Measurements from ENCODE around the gene GJB1. TPM values are rescaled to one million over a fixed set of nuclear protein-coding genes. Genes with fewer than 3 reads are reported as not detected.
"Not testable (repeated sequence)": the region's sequence is repeated elsewhere in the genome, so short reads cannot be mapped to it uniquely, and the experiment has no call there.

The GJB1 gene
- not detected for total RNA-seq

- no peak within 1 kb of the TSS for H3K4me3 Mint-ChIP-seq
- no peak for DNase-seq
- peaks cover 3% of the 10 kb centered on the region for H3K27me3 Mint-ChIP-seq
- no peak for ATAC-seq
- H3K36me3 Mint-ChIP-seq: no peaks in the 10 kb centered on the region
- no peak within 1 kb of the TSS for H3K27ac Mint-ChIP-seq
- H3K9me3 Mint-ChIP-seq (ENCODE audit: low read depth): no peaks in the 10 kb centered on the region
- CTCF ChIA-PET: interaction anchor here (1.2 kb wide), 1 partner anchor 11 kb away, joined by 3 read pairs; no protein-coding TSS in a partner anchor
- H3K4me1 Mint-ChIP-seq: no peaks in the 10 kb centered on the region
Observed at GRCh38 chrX:71222929-71223328, at the start of gene GJB1. TSS of gene GJB1 (plus strand) at chrX:71223224. CDS start at chrX:71223708, 484 bp downstream.

GRCh38 chrX:71173440-71173839 is 49.6 kb upstream of the GJB1 start:
- Mint-ChIP-seq H3K9me3 (ENCODE audit: low read depth) (no peaks in the 10 kb centered on the region), H3K27me3 (no peaks in the 10 kb centered on the region), H3K27ac (no peak overlapping the region), H3K4me3 (no peak overlapping the region), H3K36me3 (peaks cover 26% of the 10 kb centered on the region), H3K4me1 (peaks cover 2% of the 10 kb centered on the region)
- ATAC-seq (no peak), DNase-seq (no peak)
- CTCF ChIA-PET: no interaction called here

GRCh38 chrX:71174795-71175194 is 48.2 kb upstream of the GJB1 start:
- CTCF ChIA-PET: no interaction called here
- Mint-ChIP-seq H3K27me3 (no peaks in the 10 kb centered on the region), H3K36me3 (peaks cover 27% of the 10 kb centered on the region), H3K4me3 (no peak overlapping the region), H3K4me1 (peaks cover 5% of the 10 kb centered on the region), H3K9me3 (ENCODE audit: low read depth) (no peaks in the 10 kb centered on the region), H3K27ac (no peak overlapping the region)
- DNase-seq: no peak
- no peak for ATAC-seq

- Mint-ChIP-seq H3K4me3 (no peak overlapping the region), H3K27me3 (no peaks in the 10 kb centered on the region), H3K9me3 (ENCODE audit: low read depth) (no peaks in the 10 kb centered on the region), H3K36me3 (peaks cover 31% of the 10 kb centered on the region), H3K27ac (no peak overlapping the region), H3K4me1 (peaks cover 9% of the 10 kb centered on the region)
- DNase-seq (no peak), ATAC-seq (no peak)
- CTCF ChIA-PET: no interaction called here
Observed at GRCh38 chrX:71175531-71175930, 47.5 kb upstream of the GJB1 start.

GRCh38 chrX:71177327-71177726 is 45.7 kb upstream of the GJB1 start:
- DNase-seq: no peak
- H3K27ac Mint-ChIP-seq: no peak overlapping the region
- no peaks in the 10 kb centered on the region for H3K27me3 Mint-ChIP-seq
- H3K36me3 Mint-ChIP-seq: peaks cover 26% of the 10 kb centered on the region
- ATAC-seq: no peak
- no peaks in the 10 kb centered on the region for H3K9me3 Mint-ChIP-seq (ENCODE audit: low read depth)
- H3K4me1 Mint-ChIP-seq: peaks cover 12% of the 10 kb centered on the region
- CTCF ChIA-PET: interaction anchor here (0.5 to 1.4 kb wide), 5 partner anchors 79 to 475 kb away, joined by 3 to 5 read pairs (median 3); no protein-coding TSS in a partner anchor
- no peak overlapping the region for H3K4me3 Mint-ChIP-seq

GRCh38 chrX:71178908-71179307 is 44.1 kb upstream of the GJB1 start:
- Mint-ChIP-seq H3K36me3 (peaks cover 19% of the 10 kb centered on the region), H3K27me3 (no peaks in the 10 kb centered on the region), H3K4me1 (peaks cover 18% of the 10 kb centered on the region), H3K9me3 (ENCODE audit: low read depth) (no peaks in the 10 kb centered on the region), H3K27ac (no peak overlapping the region), H3K4me3 (no peak overlapping the region)
- DNase-seq: peak; percentile 52
- CTCF ChIA-PET: interaction anchor here (1.3 to 3.1 kb wide), 5 partner anchors 14 to 209 kb away, joined by 3 to 18 read pairs (median 3); no protein-coding TSS in a partner anchor
- ATAC-seq: no peak

- H3K27me3 Mint-ChIP-seq; DNase-seq; H3K9me3 Mint-ChIP-seq (ENCODE audit: low read depth); ATAC-seq: not testable (repeated sequence)
- CTCF ChIA-PET: interaction anchor here (1.2 to 3.1 kb wide), 3 partner anchors 16 to 210 kb away, joined by 3 to 18 read pairs (median 5); no protein-coding TSS in a partner anchor
- Mint-ChIP-seq H3K27ac (peak overlapping the region; percentile 98), H3K4me3 (peak overlapping the region; percentile 83), H3K4me1 (peaks cover 18% of the 10 kb centered on the region), H3K36me3 (peaks cover 12% of the 10 kb centered on the region)
Observed at GRCh38 chrX:71180579-71181265, 42.3 kb upstream of the GJB1 start.

GRCh38 chrX:71181558-71181909 is 41.5 kb upstream of the GJB1 start:
- CTCF ChIA-PET: interaction anchor here (1.0 to 1.8 kb wide), 5 partner anchors 15 to 102 kb away, joined by 4 to 12 read pairs (median 5); partner anchors contain the start of gene NONO
- DNase-seq: peak; percentile 70
- peak; percentile 31 for ATAC-seq
- no peaks in the 10 kb centered on the region for H3K27me3 Mint-ChIP-seq
- peaks cover 18% of the 10 kb centered on the region for H3K4me1 Mint-ChIP-seq
- no peaks in the 10 kb centered on the region for H3K9me3 Mint-ChIP-seq (ENCODE audit: low read depth)
- peak overlapping the region; percentile 98 for H3K27ac Mint-ChIP-seq
- peaks cover 15% of the 10 kb centered on the region for H3K36me3 Mint-ChIP-seq
- H3K4me3 Mint-ChIP-seq: peak overlapping the region; percentile 83

- ATAC-seq: peak; percentile 96
- no peaks in the 10 kb centered on the region for H3K9me3 Mint-ChIP-seq (ENCODE audit: low read depth)
- peak; percentile 93 for DNase-seq
- peaks cover 14% of the 10 kb centered on the region for H3K36me3 Mint-ChIP-seq
- no peaks in the 10 kb centered on the region for H3K27me3 Mint-ChIP-seq
- H3K4me1 Mint-ChIP-seq: peaks cover 20% of the 10 kb centered on the region
- H3K4me3 Mint-ChIP-seq: peak overlapping the region; percentile 83
- peak overlapping the region; percentile 98 for H3K27ac Mint-ChIP-seq
- CTCF ChIA-PET: interaction anchor here (0.8 to 1.8 kb wide), 6 partner anchors 9 to 102 kb away, joined by 3 to 12 read pairs (median 4); partner anchors contain the start of gene NONO
Observed at GRCh38 chrX:71181910-71182799, 40.9 kb upstream of the GJB1 start.

GRCh38 chrX:71182871-71183270 is 40.2 kb upstream of the GJB1 start:
- Mint-ChIP-seq H3K4me3 (peak overlapping the region; percentile 83), H3K4me1 (peaks cover 20% of the 10 kb centered on the region), H3K27me3 (no peaks in the 10 kb centered on the region), H3K27ac (peak overlapping the region; percentile 98), H3K9me3 (ENCODE audit: low read depth) (no peaks in the 10 kb centered on the region), H3K36me3 (peaks cover 14% of the 10 kb centered on the region)
- CTCF ChIA-PET: interaction anchor here (0.8 to 1.8 kb wide), 5 partner anchors 8 to 101 kb away, joined by 3 to 12 read pairs (median 4); partner anchors contain the start of gene NONO
- DNase-seq (no peak), ATAC-seq (no peak)

GRCh38 chrX:71183341-71183740 is 39.7 kb upstream of the GJB1 start:
- Mint-ChIP-seq H3K4me1 (peaks cover 20% of the 10 kb centered on the region), H3K27me3 (no peaks in the 10 kb centered on the region), H3K27ac (peak overlapping the region; percentile 98), H3K9me3 (ENCODE audit: low read depth) (no peaks in the 10 kb centered on the region), H3K36me3 (peaks cover 14% of the 10 kb centered on the region), H3K4me3 (no peak overlapping the region)
- DNase-seq (no peak), ATAC-seq (no peak)
- CTCF ChIA-PET: interaction anchor here (1.4 kb wide), 1 partner anchor 82 kb away, joined by 3 read pairs; no protein-coding TSS in a partner anchor

- CTCF ChIA-PET: no interaction called here
Observed at GRCh38 chrX:71184092-71184491, 38.9 kb upstream of the GJB1 start.

GRCh38 chrX:71184803-71185495 is 38.1 kb upstream of the GJB1 start:
- peaks cover 16% of the 10 kb centered on the region for H3K4me1 Mint-ChIP-seq
- DNase-seq: no peak
- no peak overlapping the region for H3K4me3 Mint-ChIP-seq
- ATAC-seq: no peak
- H3K9me3 Mint-ChIP-seq (ENCODE audit: low read depth): no peaks in the 10 kb centered on the region
- no peak overlapping the region for H3K27ac Mint-ChIP-seq
- H3K27me3 Mint-ChIP-seq: no peaks in the 10 kb centered on the region
- peaks cover 12% of the 10 kb centered on the region for H3K36me3 Mint-ChIP-seq
- CTCF ChIA-PET: no interaction called here

More at GRCh38 chrX:71184092-71184491, 38.9 kb upstream of the GJB1 start:
- Mint-ChIP-seq H3K9me3 (ENCODE audit: low read depth) (no peaks in the 10 kb centered on the region), H3K4me1 (peaks cover 16% of the 10 kb centered on the region), H3K27me3 (no peaks in the 10 kb centered on the region), H3K27ac (no peak overlapping the region), H3K36me3 (peaks cover 12% of the 10 kb centered on the region), H3K4me3 (no peak overlapping the region)
- ATAC-seq (no peak), DNase-seq (no peak)

Measured in activated CD8-positive, alpha-beta memory T cell treated with anti-CD3 and anti-CD28 coated beads, Interleukin-2, amount 10 ng/mL, durations not matched to agents 7 days and 5 days (primary cell).